Spinal cord (tissue), 10 donors: ENCODE measurements around the gene GRIK1. TPM values are rescaled to one million over a fixed set of nuclear protein-coding genes. Genes with fewer than 3 reads are reported as not detected.
"Not testable (repeated sequence)": the region's sequence is repeated elsewhere in the genome, so short reads cannot be mapped to it uniquely, and the experiment has no call there.

Experiments
- DNase-seq, 6 donors: peaks; one replicate each; pipeline versions ENCODE4 v3.0.0 to v3.0.0-alpha.2; 2013 to 2015; ENCODE audit warnings: low spot score in 6 of 6, low read depth in 4 of 6
- H3K27ac ChIP-seq: one replicate; pipeline ENCODE4 v1.5.1; 2013; ENCODE audit warnings: low read depth, low read length, control low read depth
- H3K27me3 ChIP-seq: one replicate; pipeline ENCODE4 v1.6.1; 2013; ENCODE audit warnings: low read length; ENCODE audit not compliant: control insufficient read depth, insufficient read depth
- H3K36me3 ChIP-seq: one replicate; pipeline ENCODE4 v1.6.1; 2013; ENCODE audit warnings: low read length; ENCODE audit not compliant: control insufficient read depth, insufficient read depth
- H3K4me1 ChIP-seq: one replicate; pipeline ENCODE4 v1.6.1; 2013; ENCODE audit warnings: low read length; ENCODE audit not compliant: control insufficient read depth, insufficient read depth
- H3K4me3 ChIP-seq: one replicate; pipeline ENCODE4 v1.5.1; 2013; ENCODE audit warnings: low read depth, low read length, control low read depth
- H3K9me3 ChIP-seq: one replicate; pipeline ENCODE4 v1.6.1; 2013; ENCODE audit warnings: low read length; ENCODE audit not compliant: control insufficient read depth, insufficient read depth
- WGBS: methylation state at CpG from one replicate; pipeline ENCODE4 v1.1.5; 2013; ENCODE audit warnings: missing lambda C conversion rate; ENCODE audit not compliant: insufficient coverage; 5-methylcytosine and 5-hydroxymethylcytosine counted together
- polyA plus RNA-seq, 2 donors: library from polyadenylated mRNA; unstranded; fragments of 120-200 nt; gene quantifications; one replicate each; pipeline ENCODE4 v1.2.1, GENCODE V29; 2013; ENCODE audit not compliant: insufficient read length in 2 of 2
- total RNA-seq, 2 donors: library from RNA; depleted of rRNA in 1 of 2; stranded (reverse); fragments of 120-200 nt in 1 of 2; fragments of >200 nt in 1 of 2; gene quantifications; one replicate each; pipeline versions ENCODE4 v1.2.3 to v1.2.4, GENCODE V29; 2013 to 2014
- donor health status: healthy.

GRIK1 gene
- total and polyA plus RNA-seq, 4 donors = 12.0 to 35.0 (median 29.6) TPM

DNA sequence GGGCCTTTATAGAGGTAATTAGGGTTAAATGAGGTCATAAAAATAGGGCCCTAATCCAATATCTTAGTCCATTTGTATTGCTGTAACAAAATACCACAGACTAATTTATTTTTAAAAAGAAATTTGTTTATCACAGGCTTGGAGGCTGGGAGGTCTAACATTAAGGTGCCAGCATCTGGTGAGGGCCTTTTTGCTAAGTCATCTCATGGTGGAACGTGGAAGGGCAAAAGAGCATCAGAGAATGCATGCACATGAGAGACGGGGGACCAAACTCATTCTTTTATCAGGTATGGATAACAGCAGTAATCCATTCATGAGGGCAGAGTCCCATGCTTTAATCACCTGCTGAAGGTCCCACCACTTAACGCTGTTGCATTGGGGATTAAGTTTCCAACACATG is 313.8 kb downstream of the GRIK1 start:
- no peak overlapping the region for H3K4me3 ChIP-seq
- H3K36me3 ChIP-seq = no peaks in the 10 kb centered on the region
- no peak for DNase-seq
- WGBS = 100% methylated on average over 2 of the region's 3 CpGs
- no peaks in the 10 kb centered on the region for H3K4me1 ChIP-seq
- H3K27ac ChIP-seq = no peak overlapping the region
- no peaks in the 10 kb centered on the region for H3K9me3 ChIP-seq
- H3K27me3 ChIP-seq = no peaks in the 10 kb centered on the region

DNA sequence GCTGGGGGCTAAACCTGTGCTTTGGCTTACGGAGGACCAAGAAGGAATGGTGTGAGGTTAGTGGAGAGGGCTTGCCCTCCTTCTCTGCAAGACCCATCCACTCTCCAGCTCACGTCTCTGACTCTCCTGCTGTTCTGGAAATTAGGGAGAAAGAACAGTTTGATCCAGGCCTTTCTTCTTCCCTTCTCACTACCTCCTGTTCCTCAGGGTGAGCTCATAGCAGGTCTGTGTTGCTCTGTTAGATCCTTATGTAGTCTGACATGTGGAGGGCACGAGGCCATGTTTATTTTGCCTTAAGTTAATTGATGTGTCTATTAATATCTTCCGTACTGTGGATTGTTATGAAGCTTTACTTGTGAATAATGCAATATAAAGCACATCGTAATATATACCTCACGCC is 315.0 kb downstream of the GRIK1 start:
- no peaks in the 10 kb centered on the region for H3K36me3 ChIP-seq
- no CpG with 5 or more reads among the region's 6 CpGs for WGBS
- H3K27me3 ChIP-seq = no peaks in the 10 kb centered on the region
- H3K9me3 ChIP-seq = no peaks in the 10 kb centered on the region
- no peak for DNase-seq
- no peak overlapping the region for H3K4me3 ChIP-seq
- no peak overlapping the region for H3K27ac ChIP-seq
- no peaks in the 10 kb centered on the region for H3K4me1 ChIP-seq

DNA sequence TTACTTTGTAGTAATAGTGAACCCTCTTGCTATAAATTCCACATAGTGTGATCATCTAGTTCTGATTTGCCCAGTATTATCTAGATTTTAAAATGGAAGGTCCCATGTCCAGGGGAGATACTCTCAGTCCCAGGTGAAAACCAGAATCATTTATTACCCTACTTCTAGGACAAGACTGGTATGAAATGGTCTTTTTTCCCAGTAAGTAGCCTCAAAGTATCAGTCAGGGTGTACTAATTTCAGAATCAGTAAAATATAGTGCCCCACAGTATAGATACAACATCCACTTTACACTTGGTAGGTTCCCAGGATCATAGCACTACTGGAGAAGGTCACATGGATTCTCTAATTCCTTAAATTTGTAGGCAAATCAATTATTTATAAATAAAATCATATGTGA is 318.3 kb downstream of the GRIK1 start:
- Histone ChIP-seq H3K36me3 (no peaks in the 10 kb centered on the region), H3K4me1 (peaks cover 5% of the 10 kb centered on the region), H3K4me3 (no peak overlapping the region), H3K27me3 (no peaks in the 10 kb centered on the region), H3K27ac (no peak overlapping the region), H3K9me3 (no peaks in the 10 kb centered on the region)
- no peak for DNase-seq

DNA sequence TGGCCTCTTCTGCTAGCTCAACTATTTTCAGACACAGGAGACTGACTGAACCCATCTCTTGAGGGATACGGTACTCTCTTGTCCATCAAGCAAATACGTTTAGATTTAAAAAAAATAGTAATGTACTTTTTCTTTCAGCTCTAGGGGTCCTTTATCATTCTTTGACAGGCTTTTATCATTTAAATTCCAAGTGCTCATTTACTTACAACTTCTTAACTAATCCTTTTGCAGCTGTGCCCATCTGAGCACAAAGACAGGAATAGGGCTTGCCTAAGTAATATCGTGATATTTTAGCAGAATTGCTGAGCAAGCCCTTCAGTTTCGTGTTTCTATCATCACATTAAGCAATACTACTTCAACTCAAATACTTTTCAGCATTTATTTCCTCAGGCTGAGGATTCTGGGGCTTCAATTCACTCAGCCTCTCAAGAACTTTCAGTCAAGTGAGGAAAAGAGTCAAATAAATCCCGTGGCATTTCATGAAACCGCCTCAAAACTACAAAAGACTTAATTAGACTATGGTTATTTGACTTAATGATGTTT is 323.5 kb downstream of the GRIK1 start:
- Histone ChIP-seq H3K27ac (no peak overlapping the region), H3K36me3 (no peaks in the 10 kb centered on the region), H3K9me3 (no peaks in the 10 kb centered on the region), H3K4me3 (no peak overlapping the region), H3K27me3 (no peaks in the 10 kb centered on the region), H3K4me1 (peaks cover 5% of the 10 kb centered on the region)
- WGBS = 28% methylated on average over 2 of the region's 6 CpGs
- peak in 1 of 6 donors; percentile 67 for DNase-seq

DNA sequence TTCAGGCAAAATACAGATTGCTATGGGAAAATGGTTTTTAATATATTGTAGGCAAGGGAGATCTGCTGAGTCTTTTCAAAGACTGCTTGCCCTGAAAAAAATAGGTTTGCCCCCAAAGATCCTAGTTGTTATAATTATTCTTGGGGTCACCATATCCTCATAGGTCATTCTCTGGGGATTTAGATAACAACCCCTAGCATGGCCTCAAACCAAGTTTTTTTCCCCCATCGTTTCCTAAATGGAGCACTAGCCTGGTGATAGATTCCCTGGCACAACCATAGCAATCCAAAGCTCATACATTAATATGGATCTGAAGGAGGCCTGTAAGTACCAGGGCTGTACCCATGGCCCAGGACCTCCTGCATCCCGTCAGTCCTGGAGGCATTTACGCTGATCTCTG is 325.9 kb downstream of the GRIK1 start:
- Histone ChIP-seq H3K9me3 (no peaks in the 10 kb centered on the region), H3K4me3 (no peak overlapping the region), H3K4me1 (peaks cover 5% of the 10 kb centered on the region), H3K27me3 (no peaks in the 10 kb centered on the region), H3K27ac (no peak overlapping the region), H3K36me3 (no peaks in the 10 kb centered on the region)
- WGBS = 100% methylated on average over 2 of the region's 3 CpGs
- no peak for DNase-seq

DNA sequence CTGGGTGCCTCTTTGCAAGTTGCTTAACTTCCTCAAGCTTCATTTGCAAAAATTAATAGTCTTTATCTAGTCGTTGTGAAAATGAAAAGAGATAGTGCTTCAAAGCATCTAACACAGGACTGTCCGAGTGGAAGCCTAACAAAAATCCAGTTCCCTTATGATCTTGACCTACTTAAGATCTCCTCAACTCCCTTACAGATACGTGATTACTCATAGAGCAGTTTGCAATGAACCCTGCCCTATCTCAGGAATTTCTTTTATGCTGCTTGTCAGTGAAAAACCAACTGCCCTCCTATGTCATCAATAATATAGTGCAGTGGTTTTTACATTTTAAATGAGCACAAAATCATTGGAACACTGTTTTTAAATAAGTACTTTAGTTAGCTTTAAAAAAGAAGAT is 326.8 kb downstream of the GRIK1 start:
- H3K27me3 ChIP-seq = no peaks in the 10 kb centered on the region
- no CpG with 5 or more reads among the region's 3 CpGs for WGBS
- H3K27ac ChIP-seq = no peak overlapping the region
- peaks cover 5% of the 10 kb centered on the region for H3K4me1 ChIP-seq
- no peak for DNase-seq
- H3K9me3 ChIP-seq = no peaks in the 10 kb centered on the region
- H3K36me3 ChIP-seq = no peaks in the 10 kb centered on the region
- H3K4me3 ChIP-seq = no peak overlapping the region

DNA sequence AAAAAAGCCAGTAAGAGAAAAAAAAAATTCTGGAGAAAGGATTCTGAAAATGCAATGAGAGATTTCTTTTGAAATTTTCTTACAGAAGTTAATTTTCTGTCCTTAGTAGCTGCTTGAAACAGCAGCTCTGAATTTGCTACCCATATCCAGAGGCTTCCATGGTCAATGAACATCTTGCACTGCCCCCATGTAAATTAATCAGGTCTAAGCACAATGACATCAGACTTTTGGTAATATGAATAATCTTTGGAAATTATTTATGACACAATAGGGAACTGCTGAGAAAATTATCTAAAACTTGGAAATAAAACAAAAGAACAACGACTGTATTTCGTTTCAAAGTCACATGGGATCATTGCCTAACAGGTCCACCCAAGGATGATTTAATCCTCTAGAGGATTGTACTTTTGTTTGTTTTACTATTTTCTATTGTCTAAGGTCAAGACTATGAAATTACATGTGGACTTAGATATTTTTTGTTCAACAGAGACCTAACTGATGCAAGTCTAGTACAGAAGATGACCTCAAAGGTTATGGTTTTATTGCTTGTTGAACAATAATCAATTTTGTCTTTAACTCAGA is 328.9 kb downstream of the GRIK1 start:
- no peak overlapping the region for H3K4me3 ChIP-seq
- WGBS = no CpG with 5 or more reads among the region's 2 CpGs
- DNase-seq = no peak
- H3K36me3 ChIP-seq = no peaks in the 10 kb centered on the region
- H3K9me3 ChIP-seq = no peaks in the 10 kb centered on the region
- H3K27me3 ChIP-seq = no peaks in the 10 kb centered on the region
- H3K4me1 ChIP-seq = no peaks in the 10 kb centered on the region
- H3K27ac ChIP-seq = no peak overlapping the region

DNA sequence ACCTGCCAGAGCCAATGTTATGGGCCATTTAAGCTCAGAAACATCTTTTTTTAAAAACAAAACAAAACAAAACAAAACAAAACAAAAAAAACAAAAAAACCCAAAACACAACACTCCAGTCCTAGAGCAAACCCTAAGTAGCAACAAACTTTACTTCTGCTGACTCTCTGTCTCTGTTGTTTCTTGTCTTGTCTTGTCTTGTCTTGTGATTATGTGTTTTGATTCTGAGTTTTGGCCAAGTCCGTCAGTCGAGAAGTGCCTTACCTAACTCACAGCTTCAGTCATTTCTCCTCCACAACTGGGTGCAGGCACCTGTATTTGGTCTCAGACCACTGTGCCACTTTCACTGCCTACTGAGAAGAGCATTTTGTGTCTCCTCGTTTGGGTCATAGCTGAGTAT is 333.2 kb downstream of the GRIK1 start:
- H3K27me3 ChIP-seq = no peaks in the 10 kb centered on the region
- no peaks in the 10 kb centered on the region for H3K9me3 ChIP-seq
- H3K27ac ChIP-seq = no peak overlapping the region
- no peaks in the 10 kb centered on the region for H3K4me1 ChIP-seq
- WGBS = 83% methylated on average over 1 of the region's 3 CpGs
- H3K4me3 ChIP-seq = no peak overlapping the region
- DNase-seq = no peak
- H3K36me3 ChIP-seq = no peaks in the 10 kb centered on the region

DNA sequence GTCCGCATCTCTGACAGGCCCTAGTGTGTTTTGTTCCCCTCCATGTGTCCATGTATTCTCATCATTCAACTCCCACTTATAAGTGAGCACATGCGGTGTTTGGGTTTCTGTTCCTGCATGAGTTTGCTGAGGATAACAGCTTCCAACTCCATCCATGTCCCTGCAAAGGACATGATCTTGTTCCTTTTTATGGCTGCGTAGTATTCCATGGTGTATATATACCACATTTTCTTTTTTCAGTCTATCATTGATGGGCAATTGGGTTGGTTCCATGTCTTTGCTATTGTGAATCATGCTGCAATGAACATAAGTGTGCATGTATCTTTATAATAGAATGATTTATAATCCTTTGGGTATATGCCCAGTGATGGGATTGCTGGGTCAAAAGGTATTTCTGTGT is 334.6 kb downstream of the GRIK1 start:
- 100% methylated on average over 2 of the region's 3 CpGs for WGBS
- not testable (repeated sequence) for H3K27ac ChIP-seq, H3K9me3 ChIP-seq, H3K4me3 ChIP-seq, H3K36me3 ChIP-seq, DNase-seq, H3K4me1 ChIP-seq, H3K27me3 ChIP-seq

DNA sequence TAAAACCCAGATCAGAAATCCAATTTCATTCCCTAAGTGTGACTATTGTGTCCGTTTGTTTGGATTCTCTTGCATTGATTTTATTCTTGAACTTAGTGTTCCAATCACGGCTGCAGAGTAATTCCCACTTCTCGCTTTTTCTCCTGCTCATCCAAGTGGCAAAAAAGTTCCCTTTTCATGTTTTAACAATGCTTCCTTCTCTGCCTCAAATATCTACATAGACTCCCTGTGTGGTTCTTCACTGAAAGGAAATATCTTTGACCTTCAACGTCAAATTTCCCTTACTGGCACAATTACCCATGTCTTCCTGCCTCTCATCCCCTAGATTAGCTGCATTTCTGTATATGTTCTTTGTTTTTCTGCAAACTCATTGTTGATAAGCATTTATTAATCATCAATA is 335.7 kb downstream of the GRIK1 start:
- peak in 1 of 6 donors; percentile 18 for DNase-seq
- Histone ChIP-seq H3K9me3 (no peaks in the 10 kb centered on the region), H3K27ac (no peak overlapping the region), H3K27me3 (no peaks in the 10 kb centered on the region), H3K4me1 (no peaks in the 10 kb centered on the region), H3K4me3 (no peak overlapping the region), H3K36me3 (no peaks in the 10 kb centered on the region)
- 50% methylated on average over 1 of the region's 4 CpGs for WGBS
